Neural progenitor cell (in vitro differentiated cells): ENCODE results near the gene CASK.

Experiments used
- CTCF ChIP-seq: fragments of 200-600 bp; sonication (generic); IDR thresholded peaks from 2 replicates; pipeline ENCODE4 v1.5.1; 2017; ENCODE audit warnings: antibody characterized with exemption, mild to moderate bottlenecking
- EZH2 ChIP-seq: fragments of 200-600 bp; sonication (generic); IDR thresholded peaks from 2 replicates; pipeline ENCODE4 v1.6.1; 2017; ENCODE audit warnings: antibody characterized with exemption, mild to moderate bottlenecking, moderate library complexity

- TF ChIP-seq CTCF: no peak
- TF ChIP-seq EZH2: no peak
These were observed 366.4 kb downstream of the CASK start for GRCh38 chrX:41556958-41557357.
